RWPE1 (cell line): ENCODE results near the gene APLP2.

Experiments used
- CTCF ChIA-PET: fragments of 350-600 bp; sonication (Branson Sonifier 250); formaldehyde crosslinking; extraction: SDS; loops from one replicate; lab custom pipeline; 2021; lab: Yijun Ruan, JAX
- POLR2A ChIA-PET: fragments of 400-600 bp; formaldehyde crosslinking; extraction: SDS; loops from one replicate; lab custom pipeline; 2020; ENCODE audit warnings: antibody characterized with exemption; ENCODE audit not compliant: low non-redundant PET; lab: Yijun Ruan, JAX
- DNase-seq: peaks from one replicate; pipeline ENCODE4 v3.0.0; 2012; ENCODE audit warnings: low spot score
- H3K27ac ChIP-seq: fragments of 450-650 bp; 2 replicates; pipeline ENCODE4 v1.5.1; 2017
- CTCF ChIP-seq: fragments of 450-650 bp; conservative IDR thresholded peaks from 2 replicates; pipeline ENCODE4 v1.5.1; 2017; ENCODE audit warnings: low read depth, mild to moderate bottlenecking

Gene APLP2

GRCh38 chr11:130062026-130062425, 7.7 kb upstream of the APLP2 start:
- TF ChIP-seq CTCF, result no peak
- no peak for DNase-seq
- CTCF ChIA-PET, result no interaction called here
- POLR2A ChIA-PET, result no interaction called here
- H3K27ac ChIP-seq, result no peak overlapping the region

GRCh38 chr11:130063451-130063850, 6.2 kb upstream of the APLP2 start:
- ChIA-PET CTCF (interaction anchor here (0.9 kb wide), 1 partner anchor 83 kb away, joined by 3 read pairs; no protein-coding TSS in a partner anchor), POLR2A (no interaction called here)
- TF ChIP-seq CTCF, result no peak
- no peak overlapping the region for H3K27ac ChIP-seq
- no peak for DNase-seq

GRCh38 chr11:130064596-130064995, 5.1 kb upstream of the APLP2 start:
- ChIA-PET CTCF (interaction anchor here (0.5 kb wide), 1 partner anchor 27 kb away, joined by 3 read pairs; no protein-coding TSS in a partner anchor), POLR2A (no interaction called here)
- DNase-seq, result no peak
- TF ChIP-seq CTCF, result no peak
- H3K27ac ChIP-seq, result no peak overlapping the region

GRCh38 chr11:130066338-130066737, 3.4 kb upstream of the APLP2 start:
- ChIA-PET CTCF (interaction anchor here (0.7 kb wide), 1 partner anchor 37 kb away, joined by 4 read pairs; no protein-coding TSS in a partner anchor), POLR2A (no interaction called here)
- TF ChIP-seq CTCF, result no peak
- no peak for DNase-seq
- no peak overlapping the region for H3K27ac ChIP-seq

GRCh38 chr11:130068546-130068985, 1.1 kb upstream of the APLP2 start:
- H3K27ac ChIP-seq, result peak overlapping the region; percentile 96
- no peak for TF ChIP-seq CTCF
- DNase-seq, result no peak
- POLR2A ChIA-PET, result no interaction called here
- CTCF ChIA-PET, result no interaction called here

GRCh38 chr11:130068986-130069658, 572 bp upstream of the APLP2 start:
- DNase-seq, result peak; percentile 80
- peak overlapping the region; percentile 96 for H3K27ac ChIP-seq
- no peak for TF ChIP-seq CTCF
- CTCF ChIA-PET, result no interaction called here
- POLR2A ChIA-PET, result interaction anchor here (0.6 kb wide), 1 partner anchor 55 kb away, joined by 3 read pairs; no protein-coding TSS in a partner anchor
